OCI-LY7 (cell line): ENCODE results near the gene SEC31B. TPM values are rescaled to one million over a fixed set of nuclear protein-coding genes. Genes with fewer than 3 reads are reported as not detected.

ENCODE experiments used
- BruUV-seq: library from RNA; stranded (reverse); fragments of 400-500 nt; replicated peaks from 2 replicates; lab custom pipeline; 2021; lab: Mats Ljungman, UMichigan
- CTCF ChIA-PET: fragments of 300-600 bp; sonication (Branson Sonifier 250); formaldehyde crosslinking; loops from one replicate; lab custom pipeline; 2022; ENCODE audit warnings: antibody characterized with exemption; ENCODE audit not compliant: unreplicated experiment; lab: Charles Lee
- POLR2A ChIA-PET: fragments of 300-600 bp; sonication (Branson Sonifier 250); formaldehyde crosslinking; loops from one replicate; lab custom pipeline; 2022; ENCODE audit warnings: antibody characterized with exemption; lab: Charles Lee
- DNase-seq: peaks from one replicate; pipeline ENCODE4 v3.0.0-alpha.2; 2015; ENCODE audit warnings: low spot score
- H2AFZ ChIP-seq: fragments of 200-600 bp; sonication (generic), shearing (Covaris generic); 2 replicates; pipeline ENCODE4 v1.6.1; 2014; ENCODE audit warnings: mild to moderate bottlenecking, antibody characterized with exemption, low read length, moderate library complexity
- H3K27ac ChIP-seq: fragments of 200-600 bp; sonication (generic); 2 replicates; pipeline ENCODE4 v1.5.1; 2014; ENCODE audit warnings: mixed run types, low read depth, mild to moderate bottlenecking, moderate library complexity, low read length, inconsistent platforms; ENCODE audit not compliant: poor library complexity, severe bottlenecking
- H3K36me3 ChIP-seq: fragments of 200-600 bp; sonication (generic); 2 replicates; pipeline ENCODE4 v1.6.1; 2014; ENCODE audit warnings: mild to moderate bottlenecking, antibody characterized with exemption, low read length, moderate library complexity, mixed read lengths; ENCODE audit not compliant: insufficient read depth
- H3K4me1 ChIP-seq: fragments of 200-600 bp; sonication (generic); 2 replicates; pipeline ENCODE4 v1.5.1; 2014; ENCODE audit warnings: mild to moderate bottlenecking, low read length; ENCODE audit not compliant: insufficient read depth, poor library complexity, severe bottlenecking
- H3K4me2 ChIP-seq: fragments of 200-600 bp; sonication (generic); 2 replicates; pipeline ENCODE4 v1.6.1; 2014; ENCODE audit warnings: mild to moderate bottlenecking, low read length
- H3K4me3 ChIP-seq: fragments of 200-600 bp; sonication (generic); 2 replicates; pipeline ENCODE4 v1.5.1; 2014; ENCODE audit warnings: mild to moderate bottlenecking, low read depth, low read length; ENCODE audit not compliant: poor library complexity, severe bottlenecking
- H3K79me2 ChIP-seq: fragments of 200-600 bp; sonication (generic); 2 replicates; pipeline ENCODE4 v1.6.1; 2016; ENCODE audit warnings: low read depth, mild to moderate bottlenecking, low read length, moderate library complexity, mixed read lengths; ENCODE audit not compliant: insufficient read depth
- H3K9me2 ChIP-seq: fragments of 200-600 bp; sonication (generic); 2 replicates; pipeline ENCODE4 v1.6.1; 2016; ENCODE audit warnings: mild to moderate bottlenecking, low read length, mixed read lengths; ENCODE audit not compliant: insufficient read depth
- H3K9me3 ChIP-seq: fragments of 200-600 bp; sonication (generic); 2 replicates; pipeline ENCODE4 v1.6.1; 2014; ENCODE audit warnings: mild to moderate bottlenecking, mixed run types, low read length, mixed read lengths
- H4K20me1 ChIP-seq: fragments of 200-600 bp; sonication (generic); 2 replicates; pipeline ENCODE4 v1.6.1; 2014; ENCODE audit warnings: mild to moderate bottlenecking, antibody characterized with exemption, low read length, moderate library complexity, mixed read lengths; ENCODE audit not compliant: insufficient read depth
- CTCF ChIP-seq: fragments of 200-600 bp; sonication (generic); conservative IDR thresholded peaks from 2 replicates; pipeline ENCODE4 v1.5.1; 2014; ENCODE audit warnings: mild to moderate bottlenecking, antibody characterized with exemption, low read length, moderate library complexity, mixed read lengths
- EZH2phosphoT487 ChIP-seq: fragments of 200-600 bp; sonication (generic); IDR thresholded peaks from 2 replicates; pipeline ENCODE4 v1.6.1; 2018; ENCODE audit warnings: low read depth, borderline replicate concordance, mild to moderate bottlenecking, mixed run types, antibody characterized with exemption, low read length, moderate library complexity, mixed read lengths
- intact Hi-C: fragments of 100-400 bp; cut with micrococcal nuclease; formaldehyde crosslinking; loops from one replicate; pipeline ENCODE4 v1.10.0; 2022; ENCODE audit not compliant: unreplicated experiment
- total RNA-seq, 2 experiments: library from RNA; depleted of rRNA in 1 of 2; stranded (reverse); fragments of >200 nt in 1 of 2; shearing (Covaris generic) in 1 of 2; gene quantifications; 2 replicates each; pipeline ENCODE4 v1.2.3, GENCODE V29; 2014 to 2022

The SEC31B gene
- total RNA-seq, 2 experiments from 2014 or later: 12.5 to 26.0 TPM

GRCh38 chr10:100566561-100566960 lies 46.9 kb upstream of the SEC31B start:
- CTCF ChIA-PET: no interaction called here
- DNase-seq: no peak
- POLR2A ChIA-PET: no interaction called here
- no TSS peak for BruUV-seq
- Histone ChIP-seq H4K20me1 (no peaks in the 10 kb centered on the region), H3K27ac (no peak overlapping the region), H3K79me2 (no peaks in the 10 kb centered on the region), H3K9me3 (no peaks in the 10 kb centered on the region), H3K4me2 (no peak overlapping the region), H3K4me3 (no peak overlapping the region), H3K4me1 (no peaks in the 10 kb centered on the region), H3K9me2 (no peaks in the 10 kb centered on the region), H3K36me3 (no peaks in the 10 kb centered on the region), H2AFZ (no peak overlapping the region)
- intact Hi-C loops: loop anchor here (10.0 kb wide), 1 partner anchor 308 kb away; no protein-coding TSS in a partner anchor
- TF ChIP-seq EZH2phosphoT487: no peak
- no peak for TF ChIP-seq CTCF

- Histone ChIP-seq H3K36me3 (no peaks in the 10 kb centered on the region), H3K4me1 (no peaks in the 10 kb centered on the region), H3K4me3 (no peak overlapping the region), H3K27ac (no peak overlapping the region), H4K20me1 (no peaks in the 10 kb centered on the region), H2AFZ (no peak overlapping the region), H3K9me2 (no peaks in the 10 kb centered on the region), H3K79me2 (no peaks in the 10 kb centered on the region), H3K4me2 (no peak overlapping the region), H3K9me3 (no peaks in the 10 kb centered on the region)
- intact Hi-C loops: loop anchor here (10.0 kb wide), 1 partner anchor 309 kb away; no protein-coding TSS in a partner anchor
- POLR2A ChIA-PET: interaction anchor here (0.6 kb wide), 1 partner anchor 258 kb away, joined by 3 read pairs; no protein-coding TSS in a partner anchor
- no peak for TF ChIP-seq CTCF
- TF ChIP-seq EZH2phosphoT487: no peak
- BruUV-seq: no TSS peak
- DNase-seq: no peak
- CTCF ChIA-PET: no interaction called here
These were observed 45.7 kb upstream of the SEC31B start for GRCh38 chr10:100565206-100565985.
